Breast epithelium (tissue), 4 donors: Measurements from ENCODE around the gene ATMIN. TPM values are rescaled to one million over a fixed set of nuclear protein-coding genes. Genes with fewer than 3 reads are reported as not detected.

Source experiments
- DNase-seq, 2 donors: peaks; one replicate each; pipeline ENCODE4 v3.0.0-alpha.2; 2019; ENCODE audit warnings: low spot score in 2 of 2
- H3K27ac ChIP-seq, 2 donors: fragments of 200-600 bp; sonication (generic) in 1 of 2; one replicate each; pipeline ENCODE4 v1.5.1; 2016 to 2019; ENCODE audit warnings: mild to moderate bottlenecking in 1 of 2
- H3K27me3 ChIP-seq, 2 donors: fragments of 200-600 bp; sonication (generic) in 1 of 2; one replicate each; pipeline versions ENCODE4 v1.5.1 to v1.6.0; 2017 to 2019; ENCODE audit warnings: control low read depth in 1 of 2, mild to moderate bottlenecking in 1 of 2
- H3K36me3 ChIP-seq: fragments of 200-600 bp; one replicate; pipeline ENCODE4 v1.5.1; 2019
- H3K4me1 ChIP-seq, 2 donors: fragments of 200-600 bp; sonication (generic); one replicate each; pipeline ENCODE4 v1.5.1; 2016 to 2019; ENCODE audit warnings: control low read depth in 1 of 2
- H3K4me3 ChIP-seq, 3 donors: fragments of 200-600 bp; sonication (generic); 1 replicate in 2 of 3; 2 replicates in 1 of 3; pipeline ENCODE4 v1.5.1; 2016 to 2019; ENCODE audit warnings: mild to moderate bottlenecking in 3 of 3, moderate library complexity in 2 of 3
- H3K9me3 ChIP-seq, 2 donors: fragments of 200-600 bp; sonication (generic) in 1 of 2; one replicate each; pipeline ENCODE4 v1.5.1; 2016 to 2019; ENCODE audit warnings: control low read depth in 1 of 2
- CTCF ChIP-seq, 3 donors: fragments of 450-650 bp; IDR thresholded peaks; one replicate each; pipeline ENCODE4 v1.5.1; 2016 to 2017; ENCODE audit warnings: antibody characterized with exemption in 3 of 3, mild to moderate bottlenecking in 3 of 3, moderate library complexity in 3 of 3
- POLR2A ChIP-seq: fragments of 450-650 bp; IDR thresholded peaks from one replicate; pipeline ENCODE4 v1.6.1; 2016; ENCODE audit warnings: antibody characterized with exemption, mild to moderate bottlenecking, moderate library complexity
- POLR2AphosphoS5 ChIP-seq, 3 donors: sonication (generic); formaldehyde crosslinking; IDR thresholded peaks; one replicate each; pipeline ENCODE4 v1.6.1; 2017; ENCODE audit warnings: antibody characterized with exemption in 3 of 3
- intact Hi-C: fragments of 100-400 bp; cut with DNase I; formaldehyde crosslinking; loops from one replicate; pipeline ENCODE4 v1.15.1; 2023; ENCODE audit warnings: low total_unique reads
- total RNA-seq, 3 donors: library from RNA; depleted of rRNA; stranded (reverse); fragments of >200 nt; gene quantifications; one replicate each; pipeline ENCODE4 v1.1.0, GENCODE V29; 2016

ATMIN gene
- total RNA-seq, 3 donors from 2014 or later, result 37.4 to 54.9 (median 42.6) TPM

DNA sequence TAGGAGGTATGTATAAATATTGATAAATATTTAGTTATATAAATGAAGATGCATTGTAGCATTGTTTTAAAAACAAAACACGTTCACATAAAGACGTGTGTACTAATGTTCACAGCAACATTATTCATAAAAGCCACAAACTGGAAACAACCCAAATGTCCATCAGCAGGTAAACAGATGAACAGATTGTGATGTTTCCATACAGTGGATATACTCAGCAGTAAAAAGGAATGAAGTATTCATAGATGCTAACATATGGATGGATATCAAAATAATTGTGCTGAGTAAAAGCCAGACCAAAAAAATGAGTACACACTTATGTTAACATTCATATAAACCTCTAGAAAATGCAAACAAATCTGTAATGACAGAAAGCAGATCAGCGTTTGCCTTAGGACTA is 22.7 kb upstream of the ATMIN start:
- Histone ChIP-seq H3K4me3 (no peak overlapping the region), H3K9me3 (no peaks in the 10 kb centered on the region), H3K27me3 (no peaks in the 10 kb centered on the region), H3K36me3 (no peaks in the 10 kb centered on the region), H3K4me1 (no peaks in the 10 kb centered on the region), H3K27ac (no peak overlapping the region)
- DNase-seq, result no peak
- no peak for TF ChIP-seq POLR2AphosphoS5 (IDR thresholded peaks at IDR 0.05)
- no peak for TF ChIP-seq POLR2A
- no peak for TF ChIP-seq CTCF (IDR thresholded peaks at IDR 0.05)
- intact Hi-C loops, result no loop called here

- no peak for TF ChIP-seq POLR2A
- H3K4me1 ChIP-seq, result no peaks in the 10 kb centered on the region
- no peaks in the 10 kb centered on the region for H3K36me3 ChIP-seq
- H3K27ac ChIP-seq, result no peak overlapping the region
- H3K27me3 ChIP-seq, result no peaks in the 10 kb centered on the region
- H3K9me3 ChIP-seq, result no peaks in the 10 kb centered on the region
- no peak for DNase-seq
- no peak overlapping the region for H3K4me3 ChIP-seq
- intact Hi-C loops, result no loop called here
Measured at GRCh38 chr16:81014672-81015071, 21.0 kb upstream of the ATMIN start.

DNA sequence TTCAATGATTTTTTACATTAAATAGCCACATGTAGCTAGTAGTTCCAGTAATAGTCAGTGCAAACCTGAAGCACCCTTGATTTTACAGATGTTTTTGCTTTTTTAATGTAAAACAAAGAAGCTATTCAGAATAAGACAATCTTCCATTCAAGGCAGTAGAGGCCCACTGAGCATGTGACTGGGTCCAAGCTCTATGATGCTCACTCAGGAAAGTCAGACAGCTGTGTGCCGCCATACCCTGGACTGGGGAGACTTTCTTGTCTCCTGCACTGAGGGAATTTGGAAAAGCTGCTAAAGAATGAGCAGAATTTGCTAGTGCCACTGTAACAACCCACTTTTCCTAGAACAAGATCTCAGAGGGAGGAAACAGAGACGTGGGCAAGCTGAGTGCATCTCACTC is 17.1 kb upstream of the ATMIN start:
- intact Hi-C loops, result no loop called here
- H3K4me3 ChIP-seq, result no peak overlapping the region
- H3K9me3 ChIP-seq, result no peaks in the 10 kb centered on the region
- H3K27ac ChIP-seq, result no peak overlapping the region
- no peak for DNase-seq
- H3K36me3 ChIP-seq, result no peaks in the 10 kb centered on the region
- no peaks in the 10 kb centered on the region for H3K4me1 ChIP-seq
- no peaks in the 10 kb centered on the region for H3K27me3 ChIP-seq
- TF ChIP-seq POLR2AphosphoS5 (IDR thresholded peaks at IDR 0.05) (no peak), CTCF (IDR thresholded peaks at IDR 0.05) (no peak), POLR2A (no peak)

DNA sequence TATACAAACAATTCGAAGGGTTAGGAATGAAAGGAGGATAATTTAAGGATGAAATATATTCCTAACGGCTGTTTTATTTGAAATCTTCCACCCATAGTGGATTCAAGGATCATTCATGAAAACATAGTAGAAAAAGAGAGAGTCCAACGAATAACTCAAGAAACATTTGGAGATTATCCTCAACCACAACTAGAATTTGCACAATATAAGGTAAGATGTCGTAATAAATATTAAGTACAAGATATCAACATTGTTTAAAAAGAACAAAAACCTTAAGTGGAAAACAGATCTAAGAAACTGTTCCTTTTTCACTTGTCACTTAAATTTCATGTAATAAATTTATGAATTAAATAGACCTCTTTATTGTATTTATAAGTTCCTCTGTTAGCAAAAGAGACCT is 9.2 kb upstream of the ATMIN start:
- DNase-seq, result no peak
- H3K4me3 ChIP-seq, result no peak overlapping the region
- H3K4me1 ChIP-seq, result no peaks in the 10 kb centered on the region
- no peaks in the 10 kb centered on the region for H3K36me3 ChIP-seq
- no peak for TF ChIP-seq CTCF (IDR thresholded peaks at IDR 0.05)
- TF ChIP-seq POLR2A, result no peak
- no peaks in the 10 kb centered on the region for H3K27me3 ChIP-seq
- H3K9me3 ChIP-seq, result no peaks in the 10 kb centered on the region
- intact Hi-C loops, result no loop called here
- no peak overlapping the region for H3K27ac ChIP-seq

- Histone ChIP-seq H3K9me3 (no peaks in the 10 kb centered on the region), H3K4me3 (no peak overlapping the region), H3K27ac (no peak overlapping the region), H3K27me3 (no peaks in the 10 kb centered on the region), H3K36me3 (no peaks in the 10 kb centered on the region), H3K4me1 (no peaks in the 10 kb centered on the region)
- TF ChIP-seq CTCF (IDR thresholded peaks at IDR 0.05) (no peak), POLR2AphosphoS5 (IDR thresholded peaks at IDR 0.05) (no peak), POLR2A (no peak)
- intact Hi-C loops, result no loop called here
- no peak for DNase-seq
Measured at GRCh38 chr16:81029930-81030604, 5.6 kb upstream of the ATMIN start.
